NCI-H128 (cell line): ENCODE measurements around the gene USP43.
"Not testable (repeated sequence)": the region's sequence is repeated elsewhere in the genome, so short reads cannot be mapped to it uniquely, and the experiment has no call there.

Source experiments
- DNase-seq: peaks from one replicate; lab custom pipeline; 2025; ENCODE audit not compliant: unreplicated experiment; lab: John Stamatoyannopoulos, UW

Gene USP43

GRCh38 chr17:9644910-9645751, at the start of gene USP43:
Gene USP43 (plus strand): TSS chr17:9645517. CDS start chr17:9645633, 116 bp downstream.
- no peak for DNase-seq

- not testable (repeated sequence) for DNase-seq
Observed at GRCh38 chr17:9597638-9598037, 47.7 kb upstream of the USP43 start.

- DNase-seq, result no peak
Observed at GRCh38 chr17:9598661-9599060, 46.7 kb upstream of the USP43 start.

- not testable (repeated sequence) for DNase-seq
Observed at GRCh38 chr17:9604583-9604982, 40.7 kb upstream of the USP43 start.

- DNase-seq, result no peak
Observed at GRCh38 chr17:9606453-9606852, 38.9 kb upstream of the USP43 start.

GRCh38 chr17:9607058-9607457, 38.3 kb upstream of the USP43 start:
- not testable (repeated sequence) for DNase-seq

- DNase-seq, result no peak
Observed at GRCh38 chr17:9611557-9611956, 33.8 kb upstream of the USP43 start.

- no peak for DNase-seq
Observed at GRCh38 chr17:9612006-9612405, 33.3 kb upstream of the USP43 start.

- DNase-seq, result no peak
Observed at GRCh38 chr17:9615486-9615885, 29.8 kb upstream of the USP43 start.

GRCh38 chr17:9622961-9623360, 22.4 kb upstream of the USP43 start:
- DNase-seq, result no peak

GRCh38 chr17:9628509-9628908, 16.8 kb upstream of the USP43 start:
- no peak for DNase-seq

GRCh38 chr17:9632741-9633140, 12.6 kb upstream of the USP43 start:
- no peak for DNase-seq

- no peak for DNase-seq
Observed at GRCh38 chr17:9635340-9635739, 10.0 kb upstream of the USP43 start.

GRCh38 chr17:9636501-9636900, 8.8 kb upstream of the USP43 start:
- DNase-seq, result no peak

GRCh38 chr17:9640388-9640787, 4.9 kb upstream of the USP43 start:
- not testable (repeated sequence) for DNase-seq

- no peak for DNase-seq
Observed at GRCh38 chr17:9643611-9644010, 1.7 kb upstream of the USP43 start.

GRCh38 chr17:9645851-9646545, 681 bp downstream of the USP43 start:
- no peak for DNase-seq

GRCh38 chr17:9646546-9646885, 1.2 kb downstream of the USP43 start:
- DNase-seq, result no peak

GRCh38 chr17:9647014-9647413, 1.7 kb downstream of the USP43 start:
- no peak for DNase-seq

- DNase-seq, result no peak
Observed at GRCh38 chr17:9648521-9649110, 3.3 kb downstream of the USP43 start.

GRCh38 chr17:9658593-9659211, 13.4 kb downstream of the USP43 start:
- no peak for DNase-seq

GRCh38 chr17:9661027-9661426, 15.7 kb downstream of the USP43 start:
- DNase-seq, result no peak
